GM21390 (cell line): Measurements from ENCODE around the gene IFNAR2.
"Not testable (repeated sequence)": the region's sequence is repeated elsewhere in the genome, so short reads cannot be mapped to it uniquely, and the experiment has no call there.

Source experiments
- ATAC-seq: cut with Tn5 transposase; IDR thresholded peaks from one replicate; pipeline ENCODE4 v1.9.1; 2021; ENCODE audit not compliant: unreplicated experiment

IFNAR2 gene

GRCh38 chr21:33212159-33212851, 17.4 kb upstream of the IFNAR2 start:
- no peak for ATAC-seq

GRCh38 chr21:33214056-33214455, 15.7 kb upstream of the IFNAR2 start:
- no peak for ATAC-seq

GRCh38 chr21:33217138-33217520, 12.6 kb upstream of the IFNAR2 start:
- ATAC-seq = no peak

- ATAC-seq = no peak
Observed at GRCh38 chr21:33219300-33219699, 10.4 kb upstream of the IFNAR2 start.

- ATAC-seq = no peak
Observed at GRCh38 chr21:33219954-33220353, 9.8 kb upstream of the IFNAR2 start.

GRCh38 chr21:33225376-33225775, 4.4 kb upstream of the IFNAR2 start:
- ATAC-seq = not testable (repeated sequence)

GRCh38 chr21:33228455-33228854, 1.3 kb upstream of the IFNAR2 start:
- no peak for ATAC-seq

GRCh38 chr21:33229099-33229783, 497 bp upstream of the IFNAR2 start:
- ATAC-seq = no peak

- ATAC-seq = peak; percentile 29
Observed at GRCh38 chr21:33230545-33231324, 997 bp downstream of the IFNAR2 start.

- no peak for ATAC-seq
Observed at GRCh38 chr21:33231526-33231925, 1.8 kb downstream of the IFNAR2 start.

- no peak for ATAC-seq
Observed at GRCh38 chr21:33232291-33233034, 2.7 kb downstream of the IFNAR2 start.

- ATAC-seq = no peak
Observed at GRCh38 chr21:33234635-33235520, 5.1 kb downstream of the IFNAR2 start.

GRCh38 chr21:33236013-33236686, 6.4 kb downstream of the IFNAR2 start:
- ATAC-seq = no peak

- ATAC-seq = no peak
Observed at GRCh38 chr21:33236766-33237165, 7.0 kb downstream of the IFNAR2 start.

GRCh38 chr21:33237486-33237885, 7.7 kb downstream of the IFNAR2 start:
- no peak for ATAC-seq

- peak; percentile 12 for ATAC-seq
Observed at GRCh38 chr21:33238146-33238545, 8.4 kb downstream of the IFNAR2 start.

- peak; percentile 74 for ATAC-seq
Observed at GRCh38 chr21:33238565-33239255, 9.0 kb downstream of the IFNAR2 start.

GRCh38 chr21:33239559-33240127, 9.9 kb downstream of the IFNAR2 start:
- ATAC-seq = not testable (repeated sequence)

GRCh38 chr21:33240404-33240803, 10.7 kb downstream of the IFNAR2 start:
- ATAC-seq = no peak
